HEK293 (cell line): ENCODE data around the gene SHOC2.

Experiments
- BCL11A ChIP-seq: fragments of 450-650 bp; formaldehyde crosslinking; IDR thresholded peaks from 2 replicates; pipeline ENCODE4 v1.5.1; 2016; ENCODE audit warnings: low read depth, missing biosample characterization, missing genetic modification characterization
- HOXD13 ChIP-seq: sonication (generic); formaldehyde crosslinking; IDR thresholded peaks from 2 replicates; pipeline ENCODE4 v1.8.0; 2022; ENCODE audit warnings: missing genetic modification reagents, borderline replicate concordance
- SALL2 ChIP-seq: fragments of 450-650 bp; formaldehyde crosslinking; IDR thresholded peaks from 2 replicates; pipeline ENCODE4 v1.5.0; 2017; ENCODE audit warnings: missing biosample characterization, mild to moderate bottlenecking, missing genetic modification characterization, borderline replicate concordance
- SCRT1 ChIP-seq: fragments of 450-650 bp; formaldehyde crosslinking; IDR thresholded peaks from 2 replicates; pipeline ENCODE4 v1.5.1; 2016; ENCODE audit warnings: missing biosample characterization, missing genetic modification characterization, borderline replicate concordance
- ZNF138 ChIP-seq: fragments of 450-650 bp; formaldehyde crosslinking; IDR thresholded peaks from 2 replicates; pipeline ENCODE4 v1.5.1; 2016; ENCODE audit warnings: missing biosample characterization, missing genetic modification characterization, borderline replicate concordance
- ZNF140 ChIP-seq: fragments of 450-650 bp; formaldehyde crosslinking; IDR thresholded peaks from 2 replicates; pipeline ENCODE4 v1.5.1; 2016; ENCODE audit warnings: missing biosample characterization, missing genetic modification characterization
- ZNF274 ChIP-seq, 2 experiments: fragments of 200-500 bp in 1 of 2; fragments of 450-650 bp in 1 of 2; sonication (Bioruptor generic) in 1 of 2; formaldehyde crosslinking in 1 of 2; IDR thresholded peaks; 2 replicates each; pipeline versions ENCODE4 v1.5.1 to v1.6.1; 2014 to 2016; ENCODE audit warnings: borderline replicate concordance in 1 of 2, inconsistent platforms in 1 of 2, low read length in 1 of 2, missing biosample characterization in 1 of 2, missing genetic modification characterization in 1 of 2
- ZNF48 ChIP-seq: fragments of 450-650 bp; formaldehyde crosslinking; IDR thresholded peaks from 2 replicates; pipeline ENCODE4 v1.5.1; 2016; ENCODE audit warnings: missing biosample characterization, missing genetic modification characterization
- ZNF501 ChIP-seq: fragments of 450-650 bp; formaldehyde crosslinking; IDR thresholded peaks from 2 replicates; pipeline ENCODE4 v1.5.1; 2016; ENCODE audit warnings: missing biosample characterization, missing genetic modification characterization
- ZNF585B ChIP-seq: fragments of 450-650 bp; formaldehyde crosslinking; IDR thresholded peaks from 2 replicates; pipeline ENCODE4 v1.5.1; 2016; ENCODE audit warnings: missing biosample characterization, missing genetic modification characterization
- ZNF76 ChIP-seq: fragments of 450-650 bp; formaldehyde crosslinking; IDR thresholded peaks from 2 replicates; pipeline ENCODE4; 2016; ENCODE audit warnings: low read depth, missing biosample characterization, missing genetic modification characterization, borderline replicate concordance
- TF ChIP-seq, protein P1 (sequence below): fragments of 450-650 bp; formaldehyde crosslinking; IDR thresholded peaks from 2 replicates; pipeline ENCODE4 v1.5.1; 2016; ENCODE audit warnings: missing biosample characterization, missing genetic modification characterization
- TF ChIP-seq, protein P2 (sequence below): fragments of 450-650 bp; formaldehyde crosslinking; IDR thresholded peaks from 2 replicates; pipeline ENCODE4 v1.5.1; 2017; ENCODE audit warnings: missing biosample characterization, missing genetic modification characterization
- TF ChIP-seq, protein P3 (sequence below): fragments of 450-650 bp; formaldehyde crosslinking; IDR thresholded peaks from 2 replicates; pipeline ENCODE4 v1.5.1; 2016; ENCODE audit warnings: missing biosample characterization, missing genetic modification characterization, borderline replicate concordance

DNA sequence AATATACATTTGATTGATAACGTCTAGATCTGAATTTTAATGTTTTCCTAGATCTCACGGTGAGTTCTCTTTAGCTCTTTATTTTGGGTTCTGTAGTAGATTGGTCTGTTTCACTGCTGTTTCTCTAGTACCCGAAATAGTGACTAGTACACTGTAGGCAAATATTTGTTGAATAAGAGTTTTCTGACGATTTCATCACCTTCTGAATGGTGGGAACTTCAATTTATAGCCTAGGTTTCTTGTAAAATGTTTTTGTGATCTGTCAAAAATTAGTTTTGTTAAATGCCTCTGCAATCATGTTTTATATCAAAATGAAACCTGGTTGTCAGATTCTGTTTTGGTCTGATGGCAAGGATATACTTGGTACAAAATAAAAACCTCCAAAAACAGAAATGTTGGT is 37.5 kb upstream of the SHOC2 start:
- TF ChIP-seq SALL2 (tag by site-specific recombination) = no peak
- no peak for TF ChIP-seq BCL11A
- no peak for TF ChIP-seq HOXD13 (CRISPR knock-in tag)
- TF ChIP-seq, protein P1, sequence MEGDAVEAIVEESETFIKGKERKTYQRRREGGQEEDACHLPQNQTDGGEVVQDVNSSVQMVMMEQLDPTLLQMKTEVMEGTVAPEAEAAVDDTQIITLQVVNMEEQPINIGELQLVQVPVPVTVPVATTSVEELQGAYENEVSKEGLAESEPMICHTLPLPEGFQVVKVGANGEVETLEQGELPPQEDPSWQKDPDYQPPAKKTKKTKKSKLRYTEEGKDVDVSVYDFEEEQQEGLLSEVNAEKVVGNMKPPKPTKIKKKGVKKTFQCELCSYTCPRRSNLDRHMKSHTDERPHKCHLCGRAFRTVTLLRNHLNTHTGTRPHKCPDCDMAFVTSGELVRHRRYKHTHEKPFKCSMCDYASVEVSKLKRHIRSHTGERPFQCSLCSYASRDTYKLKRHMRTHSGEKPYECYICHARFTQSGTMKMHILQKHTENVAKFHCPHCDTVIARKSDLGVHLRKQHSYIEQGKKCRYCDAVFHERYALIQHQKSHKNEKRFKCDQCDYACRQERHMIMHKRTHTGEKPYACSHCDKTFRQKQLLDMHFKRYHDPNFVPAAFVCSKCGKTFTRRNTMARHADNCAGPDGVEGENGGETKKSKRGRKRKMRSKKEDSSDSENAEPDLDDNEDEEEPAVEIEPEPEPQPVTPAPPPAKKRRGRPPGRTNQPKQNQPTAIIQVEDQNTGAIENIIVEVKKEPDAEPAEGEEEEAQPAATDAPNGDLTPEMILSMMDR (tag by site-specific recombination) = no peak
- no peak for TF ChIP-seq ZNF48
- TF ChIP-seq, protein P2, sequence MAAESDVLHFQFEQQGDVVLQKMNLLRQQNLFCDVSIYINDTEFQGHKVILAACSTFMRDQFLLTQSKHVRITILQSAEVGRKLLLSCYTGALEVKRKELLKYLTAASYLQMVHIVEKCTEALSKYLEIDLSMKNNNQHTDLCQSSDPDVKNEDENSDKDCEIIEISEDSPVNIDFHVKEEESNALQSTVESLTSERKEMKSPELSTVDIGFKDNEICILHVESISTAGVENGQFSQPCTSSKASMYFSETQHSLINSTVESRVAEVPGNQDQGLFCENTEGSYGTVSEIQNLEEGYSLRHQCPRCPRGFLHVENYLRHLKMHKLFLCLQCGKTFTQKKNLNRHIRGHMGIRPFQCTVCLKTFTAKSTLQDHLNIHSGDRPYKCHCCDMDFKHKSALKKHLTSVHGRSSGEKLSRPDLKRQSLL (tag by site-specific recombination) = no peak
- no peak for TF ChIP-seq SCRT1
- no peak for TF ChIP-seq ZNF76 (tag by site-specific recombination)
- TF ChIP-seq ZNF140 (tag by site-specific recombination) = no peak
- TF ChIP-seq ZNF274 (IDR thresholded peaks at IDR 0.05; ENCODE audit: low read length) = no peak
- no peak for TF ChIP-seq ZNF274 (tag by site-specific recombination; IDR thresholded peaks at IDR 0.05; ENCODE audit: borderline replicate concordance)
- TF ChIP-seq ZNF501 = no peak
- TF ChIP-seq, protein P3, sequence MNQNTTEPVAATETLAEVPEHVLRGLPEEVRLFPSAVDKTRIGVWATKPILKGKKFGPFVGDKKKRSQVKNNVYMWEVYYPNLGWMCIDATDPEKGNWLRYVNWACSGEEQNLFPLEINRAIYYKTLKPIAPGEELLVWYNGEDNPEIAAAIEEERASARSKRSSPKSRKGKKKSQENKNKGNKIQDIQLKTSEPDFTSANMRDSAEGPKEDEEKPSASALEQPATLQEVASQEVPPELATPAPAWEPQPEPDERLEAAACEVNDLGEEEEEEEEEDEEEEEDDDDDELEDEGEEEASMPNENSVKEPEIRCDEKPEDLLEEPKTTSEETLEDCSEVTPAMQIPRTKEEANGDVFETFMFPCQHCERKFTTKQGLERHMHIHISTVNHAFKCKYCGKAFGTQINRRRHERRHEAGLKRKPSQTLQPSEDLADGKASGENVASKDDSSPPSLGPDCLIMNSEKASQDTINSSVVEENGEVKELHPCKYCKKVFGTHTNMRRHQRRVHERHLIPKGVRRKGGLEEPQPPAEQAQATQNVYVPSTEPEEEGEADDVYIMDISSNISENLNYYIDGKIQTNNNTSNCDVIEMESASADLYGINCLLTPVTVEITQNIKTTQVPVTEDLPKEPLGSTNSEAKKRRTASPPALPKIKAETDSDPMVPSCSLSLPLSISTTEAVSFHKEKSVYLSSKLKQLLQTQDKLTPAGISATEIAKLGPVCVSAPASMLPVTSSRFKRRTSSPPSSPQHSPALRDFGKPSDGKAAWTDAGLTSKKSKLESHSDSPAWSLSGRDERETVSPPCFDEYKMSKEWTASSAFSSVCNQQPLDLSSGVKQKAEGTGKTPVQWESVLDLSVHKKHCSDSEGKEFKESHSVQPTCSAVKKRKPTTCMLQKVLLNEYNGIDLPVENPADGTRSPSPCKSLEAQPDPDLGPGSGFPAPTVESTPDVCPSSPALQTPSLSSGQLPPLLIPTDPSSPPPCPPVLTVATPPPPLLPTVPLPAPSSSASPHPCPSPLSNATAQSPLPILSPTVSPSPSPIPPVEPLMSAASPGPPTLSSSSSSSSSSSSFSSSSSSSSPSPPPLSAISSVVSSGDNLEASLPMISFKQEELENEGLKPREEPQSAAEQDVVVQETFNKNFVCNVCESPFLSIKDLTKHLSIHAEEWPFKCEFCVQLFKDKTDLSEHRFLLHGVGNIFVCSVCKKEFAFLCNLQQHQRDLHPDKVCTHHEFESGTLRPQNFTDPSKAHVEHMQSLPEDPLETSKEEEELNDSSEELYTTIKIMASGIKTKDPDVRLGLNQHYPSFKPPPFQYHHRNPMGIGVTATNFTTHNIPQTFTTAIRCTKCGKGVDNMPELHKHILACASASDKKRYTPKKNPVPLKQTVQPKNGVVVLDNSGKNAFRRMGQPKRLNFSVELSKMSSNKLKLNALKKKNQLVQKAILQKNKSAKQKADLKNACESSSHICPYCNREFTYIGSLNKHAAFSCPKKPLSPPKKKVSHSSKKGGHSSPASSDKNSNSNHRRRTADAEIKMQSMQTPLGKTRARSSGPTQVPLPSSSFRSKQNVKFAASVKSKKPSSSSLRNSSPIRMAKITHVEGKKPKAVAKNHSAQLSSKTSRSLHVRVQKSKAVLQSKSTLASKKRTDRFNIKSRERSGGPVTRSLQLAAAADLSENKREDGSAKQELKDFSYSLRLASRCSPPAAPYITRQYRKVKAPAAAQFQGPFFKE (tag by site-specific recombination) = no peak
- no peak for TF ChIP-seq ZNF585B (tag by site-specific recombination)
- no peak for TF ChIP-seq ZNF138 (tag by site-specific recombination)
